ENCODE measurements around the gene CYP26B1.
"Not testable (repeated sequence)": the region's sequence is repeated elsewhere in the genome, so short reads cannot be mapped to it uniquely, and the experiment has no call there.

Gene CYP26B1

DNA sequence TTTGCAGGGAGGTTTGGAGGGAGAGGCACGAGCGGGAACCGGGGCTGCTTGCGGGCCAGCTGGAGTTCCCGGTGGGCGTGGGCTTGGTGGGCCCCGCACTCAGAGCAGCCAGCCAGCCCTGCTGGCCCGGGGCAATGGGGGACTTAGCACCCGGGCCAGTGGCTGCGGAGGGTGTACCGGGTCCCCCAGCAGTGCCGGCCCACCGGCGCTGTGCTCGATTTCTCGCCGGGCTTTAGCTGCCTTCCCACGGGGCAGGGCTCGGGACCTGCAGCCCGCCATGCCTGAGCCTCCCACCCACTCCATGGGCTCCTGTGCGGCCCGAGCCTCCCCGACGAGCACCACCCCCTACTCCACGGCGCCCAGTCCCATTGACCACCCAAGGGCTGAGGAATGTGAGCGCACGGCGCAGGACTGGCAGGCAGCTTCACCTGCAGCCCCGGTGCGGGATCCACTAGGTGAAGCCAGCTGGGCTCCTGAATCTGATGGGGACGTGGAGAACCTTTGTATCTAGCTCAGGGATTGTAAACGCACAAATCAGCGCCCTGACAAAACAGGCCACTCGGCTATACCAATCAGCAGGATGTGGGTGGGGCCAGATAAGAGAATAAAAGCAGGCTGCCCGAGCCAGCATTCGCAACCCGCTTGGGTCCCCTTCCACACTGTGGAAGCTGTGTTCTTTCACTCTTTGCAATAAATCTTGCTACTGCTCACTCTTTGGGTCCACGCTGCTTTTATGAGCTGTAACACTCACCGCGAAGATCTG is 60.6 kb downstream of the CYP26B1 start:
- in situ Hi-C loops (cut with HindIII; ENCODE audit: low sequenced_read_pairs), result not testable (repeated sequence)

DNA sequence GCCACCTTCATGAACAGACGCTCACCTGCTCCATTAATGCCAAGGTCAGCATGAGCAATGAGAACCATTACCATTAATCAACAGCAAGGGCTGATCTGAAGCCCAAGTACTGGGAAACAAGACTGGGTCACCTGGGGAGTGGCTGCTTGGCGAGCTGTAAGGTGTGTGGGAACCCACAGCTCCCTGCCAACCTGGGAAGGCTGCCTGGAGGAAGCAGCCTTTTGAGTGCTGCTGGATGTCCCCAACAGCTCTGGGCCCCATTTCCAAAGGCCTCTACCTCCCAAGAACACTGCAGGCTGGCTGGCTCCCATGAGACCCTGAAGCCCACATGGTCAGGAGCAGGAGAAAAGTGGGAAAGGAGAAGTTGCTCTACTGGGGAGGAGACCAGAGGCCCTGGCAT is 62.1 kb downstream of the CYP26B1 start:
- in situ Hi-C loops (cut with HindIII; ENCODE audit: low sequenced_read_pairs), result no loop called here

DNA sequence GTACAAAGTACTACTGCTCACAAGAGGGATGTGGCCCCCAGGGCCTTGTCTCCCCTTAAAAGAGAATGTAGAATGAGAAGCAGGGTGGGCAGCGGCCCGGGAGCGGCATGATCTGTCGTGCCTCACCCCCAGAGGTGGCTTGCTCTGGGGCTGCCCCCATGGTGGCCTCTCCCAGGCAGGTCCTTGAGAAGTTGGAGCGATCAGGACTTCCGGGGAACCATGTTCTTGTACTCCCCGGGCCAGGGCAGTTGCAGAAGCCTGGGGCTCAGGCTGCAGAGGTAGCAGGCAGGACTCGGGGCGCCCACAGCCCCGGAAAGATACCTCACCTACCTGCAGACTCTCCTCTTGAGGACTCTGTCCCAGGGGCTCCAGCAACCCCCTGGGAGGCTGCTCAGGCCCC is 62.6 kb downstream of the CYP26B1 start:
- in situ Hi-C loops (cut with HindIII; ENCODE audit: low sequenced_read_pairs), result no loop called here

DNA sequence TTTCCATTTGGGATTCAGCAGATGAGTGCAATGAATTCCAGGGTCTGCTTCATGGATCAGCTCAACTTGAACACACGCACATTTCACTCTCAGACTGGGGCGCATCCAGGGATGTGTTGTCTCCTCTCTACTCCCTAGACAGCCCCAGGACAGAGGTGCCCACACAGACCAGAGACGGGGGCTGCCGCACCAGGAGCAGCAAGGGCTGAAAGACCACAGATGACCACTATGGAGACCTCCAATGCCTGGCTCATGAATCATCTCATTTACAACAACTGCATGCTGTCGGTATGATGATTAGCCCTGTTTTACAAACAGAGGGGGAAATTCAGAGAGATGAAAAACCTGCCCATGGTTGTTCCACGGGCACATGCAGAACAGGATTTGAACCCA is 63.1 kb downstream of the CYP26B1 start:
- in situ Hi-C loops (cut with HindIII; ENCODE audit: low sequenced_read_pairs), result no loop called here

DNA sequence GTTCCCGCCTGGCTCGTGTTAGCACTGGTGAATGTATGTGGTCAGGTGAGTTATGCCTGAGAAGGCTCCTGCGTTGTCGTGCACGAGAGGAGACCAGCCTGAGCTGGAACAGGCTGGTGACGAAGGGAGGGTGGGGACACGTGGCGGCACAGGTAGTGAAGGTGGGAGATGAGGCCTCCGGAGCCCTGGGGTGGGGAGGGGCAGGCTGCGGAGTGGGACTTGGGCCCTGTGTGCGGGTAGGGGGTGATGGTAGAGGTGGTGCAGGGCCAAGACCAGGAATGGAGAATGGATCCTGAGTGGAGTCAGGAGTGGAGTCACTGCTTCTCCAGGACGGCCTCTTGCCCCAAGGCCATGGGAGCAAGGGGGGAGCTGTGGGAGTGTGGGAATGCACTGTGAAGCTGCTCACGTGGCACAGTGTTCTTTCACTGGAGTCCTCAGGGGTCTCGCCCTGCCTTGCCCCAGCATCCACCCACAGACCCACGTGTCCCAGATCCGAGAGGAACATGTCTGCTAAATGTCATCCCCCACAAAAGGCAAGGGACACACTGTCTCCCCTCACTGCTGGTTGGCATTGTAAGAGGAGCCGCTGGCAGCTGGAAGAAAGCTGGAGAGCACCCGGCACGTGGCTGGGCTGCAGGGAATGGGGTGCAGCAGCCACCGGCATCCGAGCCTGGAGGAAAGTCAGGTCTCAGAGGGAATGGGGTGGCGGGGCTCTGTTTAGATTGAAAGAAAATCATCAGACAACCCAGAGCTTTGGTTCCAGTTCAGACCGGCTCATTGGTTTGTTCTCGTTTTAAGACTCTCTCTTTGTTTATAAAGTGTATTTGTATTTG is 63.7 kb downstream of the CYP26B1 start:
- in situ Hi-C loops (cut with HindIII; ENCODE audit: low sequenced_read_pairs), result no loop called here

DNA sequence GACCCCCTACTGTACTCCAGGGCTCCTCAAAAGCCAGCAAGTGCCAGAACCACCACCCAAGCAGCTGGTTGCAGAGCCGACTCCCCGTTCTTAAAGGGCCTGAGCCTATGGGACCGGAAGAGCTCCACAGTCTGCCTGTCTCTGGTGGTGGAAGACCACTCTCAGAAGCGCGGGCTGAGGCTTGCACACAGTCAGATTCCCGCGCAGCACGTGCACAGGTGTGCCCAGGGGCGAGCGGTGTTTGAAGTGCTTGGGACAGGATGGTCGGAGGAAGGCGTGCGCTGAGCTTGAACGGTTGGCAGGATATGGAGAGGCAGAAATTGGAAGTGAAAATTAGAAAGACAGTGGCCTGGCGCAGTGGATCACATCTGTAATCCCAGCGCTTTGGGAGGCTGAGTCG is 64.8 kb downstream of the CYP26B1 start:
- in situ Hi-C loops (cut with HindIII; ENCODE audit: low sequenced_read_pairs), result no loop called here

DNA sequence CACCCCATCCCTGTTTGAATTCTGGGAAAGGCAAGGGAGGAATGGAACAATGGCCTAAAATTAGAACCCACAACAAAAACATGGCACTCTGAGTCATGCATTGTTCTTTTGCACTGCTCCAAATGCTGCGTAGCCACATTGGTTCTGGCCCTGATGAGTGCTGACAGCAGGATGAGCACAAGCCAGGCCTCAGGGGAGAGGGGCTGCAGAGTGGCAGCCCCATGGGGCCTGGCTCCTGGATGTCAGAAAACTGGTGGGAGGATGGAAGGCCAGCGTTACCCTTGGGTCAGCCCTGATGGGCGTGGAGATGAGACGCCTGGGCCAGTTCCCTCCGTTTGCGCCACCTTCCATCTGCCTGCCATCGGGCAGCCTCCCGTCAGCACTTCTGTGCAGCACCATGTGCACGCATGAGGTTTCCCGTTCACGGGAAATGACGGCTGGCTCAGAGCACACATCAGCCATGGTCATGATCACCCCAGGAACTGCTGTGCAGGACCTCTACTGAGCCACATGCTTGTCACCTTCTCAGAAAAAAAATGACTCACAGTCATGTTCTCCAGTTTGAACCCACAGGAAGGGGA is 65.6 kb downstream of the CYP26B1 start:
- in situ Hi-C loops (cut with HindIII; ENCODE audit: low sequenced_read_pairs), result no loop called here

DNA sequence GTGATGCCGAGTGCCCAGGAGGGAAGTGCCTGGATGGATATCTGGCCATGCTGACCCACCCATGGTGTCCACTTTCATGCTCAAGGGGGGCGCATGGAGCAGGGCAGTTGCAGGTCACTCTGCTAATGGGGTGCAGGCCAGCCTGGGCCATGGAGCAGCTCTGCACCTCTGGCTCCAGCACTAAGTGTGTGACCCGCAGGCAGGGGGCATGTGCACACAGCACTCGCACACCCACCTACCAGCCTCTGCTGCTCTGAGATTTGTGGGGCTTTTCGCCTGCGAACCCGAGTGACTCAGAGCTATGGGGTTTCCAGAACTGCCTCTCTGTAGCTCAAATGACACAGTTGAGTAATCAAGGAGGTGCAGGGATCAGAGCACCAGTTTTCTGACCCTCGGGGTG is 66.2 kb downstream of the CYP26B1 start:
- in situ Hi-C loops (cut with HindIII; ENCODE audit: low sequenced_read_pairs), result no loop called here

DNA sequence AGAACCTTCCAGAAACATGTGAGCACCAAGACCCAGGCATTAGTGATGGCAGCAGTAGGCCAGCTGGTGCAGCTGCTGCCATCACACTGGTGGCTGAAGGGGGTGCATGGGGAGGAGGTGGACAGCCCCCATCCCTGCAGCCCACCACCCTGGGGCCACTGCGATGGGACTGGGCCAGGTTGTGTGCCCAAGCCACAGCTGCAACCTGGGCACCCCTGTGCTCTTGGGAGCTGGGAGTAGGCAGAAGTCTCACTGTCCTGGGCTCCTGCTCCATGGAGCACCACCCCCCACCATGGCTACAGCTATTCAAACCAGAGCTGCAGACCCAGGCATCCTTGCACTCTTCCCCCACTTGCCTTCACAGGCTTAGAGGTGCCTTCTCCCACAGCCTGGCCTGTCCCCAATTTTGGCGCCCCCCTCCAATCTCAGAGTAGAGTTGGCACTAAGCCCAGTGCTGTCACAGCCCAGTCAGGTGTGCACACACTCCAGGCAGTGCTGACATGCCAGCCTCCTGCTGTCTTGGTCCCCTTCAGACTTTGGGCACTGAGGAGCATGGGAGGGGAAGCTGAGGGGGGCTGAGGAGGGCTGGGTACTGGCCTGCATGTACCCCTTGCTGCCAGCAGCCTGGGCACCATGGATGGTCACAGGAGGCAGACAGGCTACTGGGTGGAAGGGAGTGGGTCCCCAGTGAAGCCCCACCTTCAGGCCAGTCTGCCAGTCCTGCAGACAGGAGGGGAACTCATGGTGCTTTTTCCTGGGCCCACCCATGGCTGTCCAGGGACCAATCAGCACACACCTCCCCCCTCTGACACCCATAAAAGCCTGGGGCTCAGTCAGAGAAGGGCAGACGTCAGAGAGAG is 67.1 kb downstream of the CYP26B1 start:
- in situ Hi-C loops (cut with HindIII; ENCODE audit: low sequenced_read_pairs), result no loop called here

All from DLD1 (cell line).